Fibroblast of lung (primary cell): ENCODE results near the gene SCRN2. TPM values are rescaled to one million over a fixed set of nuclear protein-coding genes. Genes with fewer than 3 reads are reported as not detected.

Source experiments
- DNase-seq, 2 donors: peaks; one replicate each; pipeline versions ENCODE4 v3.0.0 to v3.0.0-alpha.2; 2010; ENCODE audit warnings: low read depth in 2 of 2
- H2AFZ ChIP-seq: 2 replicates; pipeline ENCODE4 v1.5.1; 2012; ENCODE audit warnings: low read length, control low read depth, inconsistent platforms
- H3K27ac ChIP-seq: 2 replicates; pipeline ENCODE4 v1.5.1; 2011; ENCODE audit warnings: low read length, control low read depth; ENCODE audit not compliant: insufficient read depth
- H3K27me3 ChIP-seq: 2 replicates; pipeline ENCODE4 v1.5.1; 2011; ENCODE audit warnings: mild to moderate bottlenecking, low read length; ENCODE audit not compliant: control insufficient read depth, insufficient read depth
- H3K36me3 ChIP-seq: 2 replicates; pipeline ENCODE4 v1.5.1; 2011; ENCODE audit warnings: low read length; ENCODE audit not compliant: control insufficient read depth, insufficient read depth
- H3K4me1 ChIP-seq: 2 replicates; pipeline ENCODE4 v1.5.1; 2011; ENCODE audit warnings: low read length; ENCODE audit not compliant: control insufficient read depth, insufficient read depth; ENCODE audit errors: extremely low read depth
- H3K4me2 ChIP-seq: 2 replicates; pipeline ENCODE4 v1.5.1; 2011; ENCODE audit warnings: low read length, control low read depth; ENCODE audit not compliant: insufficient read depth; ENCODE audit errors: extremely low read depth
- H3K4me3 ChIP-seq, 4 experiments: fragments of 200-600 bp in 1 of 4; sonication (generic) in 1 of 4; replicated peaks in 1 of 4; 2 replicates each; pipeline ENCODE4 v1.5.1; 2011 to 2016; ENCODE audit warnings: low read length in 4 of 4, low read depth in 3 of 4, mild to moderate bottlenecking in 3 of 4, control low read depth in 2 of 4, inconsistent platforms in 1 of 4, mixed read lengths in 1 of 4; ENCODE audit not compliant: insufficient read depth in 1 of 4; ENCODE audit errors: control extremely low read depth in 1 of 4
- H3K79me2 ChIP-seq: 2 replicates; pipeline ENCODE4 v1.5.1; 2012; ENCODE audit warnings: mild to moderate bottlenecking, low read length, inconsistent platforms; ENCODE audit not compliant: control insufficient read depth, insufficient read depth
- H3K9ac ChIP-seq: 2 replicates; pipeline ENCODE4 v1.5.1; 2011; ENCODE audit warnings: mild to moderate bottlenecking, low read length, control low read depth; ENCODE audit not compliant: insufficient read depth
- H3K9me3 ChIP-seq: 2 replicates; pipeline ENCODE4 v1.5.1; 2012; ENCODE audit warnings: low read depth, low read length; ENCODE audit not compliant: control insufficient read depth, insufficient read depth
- H4K20me1 ChIP-seq: 2 replicates; pipeline ENCODE4 v1.5.1; 2011; ENCODE audit warnings: low read length; ENCODE audit not compliant: control insufficient read depth, insufficient read depth; ENCODE audit errors: extremely low read depth
- EZH2 ChIP-seq: IDR thresholded peaks from 2 replicates; pipeline ENCODE4 v1.5.1; 2012; ENCODE audit warnings: low read length, control low read depth, mild to moderate bottlenecking; ENCODE audit errors: missing control alignments
- polyA plus RNA-seq, 2 donors: library from polyadenylated mRNA; depleted of rRNA in 1 of 2; stranded (reverse) in 1 of 2; unstranded in 1 of 2; fragments of >200 nt; gene quantifications; 2 replicates each; pipeline ENCODE4 v1.2.1, GENCODE V29; 2011 to 2012; ENCODE audit warnings: missing spikeins in 1 of 2
- total RNA-seq: library from RNA; depleted of rRNA; stranded (reverse); fragments of >200 nt; gene quantifications from 2 replicates; pipeline ENCODE4 v1.2.1, GENCODE V29; 2014
- TF ChIP-seq, protein P1 (sequence below), 2 donors: IDR thresholded peaks in 1 of 2; conservative IDR thresholded peaks in 1 of 2; 1 replicate in 1 of 2; 2 replicates in 1 of 2; pipeline ENCODE4 v1.5.1; 2011 to 2012; ENCODE audit warnings: low read length in 2 of 2, control low read depth in 1 of 2, inconsistent platforms in 1 of 2, low read depth in 1 of 2, mild to moderate bottlenecking in 1 of 2

The SCRN2 gene
- total and polyA plus RNA-seq, 2 donors (not counting 1 experiment from before 2014, with no cell fraction given), result 10.6 to 40.8 TPM

DNA sequence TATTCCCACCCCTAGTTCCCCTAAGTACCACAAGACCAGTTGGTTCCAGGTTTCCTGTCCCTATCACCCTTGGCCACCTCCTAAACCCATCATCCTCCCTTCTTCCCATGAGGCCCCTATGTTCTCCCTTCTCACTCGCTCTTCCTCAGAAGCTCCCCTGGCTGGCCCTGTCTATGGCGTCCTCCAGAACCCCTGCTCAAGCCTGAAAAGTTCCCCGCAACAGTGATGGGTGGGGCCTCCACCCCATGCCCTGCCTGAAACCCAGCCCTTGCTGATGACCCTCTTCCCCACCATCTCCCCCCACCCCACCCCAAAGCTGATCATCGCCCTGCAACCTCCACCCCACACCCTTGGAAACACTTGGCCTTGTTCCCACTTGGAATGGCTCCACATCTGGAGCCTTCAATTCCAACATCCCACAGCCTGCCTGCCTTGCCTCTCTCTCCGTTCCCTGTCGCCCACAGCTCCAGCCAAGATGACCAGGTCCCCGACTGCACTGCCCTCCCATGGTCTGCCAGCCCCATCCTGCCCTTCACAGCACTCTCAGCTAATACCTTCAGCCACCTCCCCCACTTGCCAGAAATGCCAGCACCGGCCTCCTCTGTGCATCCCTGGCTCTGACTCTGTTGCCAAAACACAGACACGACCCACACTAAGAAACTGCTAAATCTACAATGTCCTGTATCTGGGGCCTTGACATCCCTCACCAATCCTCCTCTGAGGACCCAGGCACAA, 30.0 kb downstream of the SCRN2 start:
- Histone ChIP-seq H3K79me2 (no peaks in the 10 kb centered on the region), H3K9me3 (no peaks in the 10 kb centered on the region), H3K27me3 (peaks cover 2% of the 10 kb centered on the region), H2AFZ (no peak overlapping the region), H3K9ac (no peak overlapping the region), H3K4me1 (peaks cover 4% of the 10 kb centered on the region), H3K36me3 (peaks cover 5% of the 10 kb centered on the region), H4K20me1 (no peaks in the 10 kb centered on the region), H3K27ac (no peak overlapping the region), H3K4me3 (no peak overlapping the region), H3K4me2 (no peak overlapping the region)
- no peak for DNase-seq
- TF ChIP-seq EZH2, result no peak
- TF ChIP-seq, protein P1, sequence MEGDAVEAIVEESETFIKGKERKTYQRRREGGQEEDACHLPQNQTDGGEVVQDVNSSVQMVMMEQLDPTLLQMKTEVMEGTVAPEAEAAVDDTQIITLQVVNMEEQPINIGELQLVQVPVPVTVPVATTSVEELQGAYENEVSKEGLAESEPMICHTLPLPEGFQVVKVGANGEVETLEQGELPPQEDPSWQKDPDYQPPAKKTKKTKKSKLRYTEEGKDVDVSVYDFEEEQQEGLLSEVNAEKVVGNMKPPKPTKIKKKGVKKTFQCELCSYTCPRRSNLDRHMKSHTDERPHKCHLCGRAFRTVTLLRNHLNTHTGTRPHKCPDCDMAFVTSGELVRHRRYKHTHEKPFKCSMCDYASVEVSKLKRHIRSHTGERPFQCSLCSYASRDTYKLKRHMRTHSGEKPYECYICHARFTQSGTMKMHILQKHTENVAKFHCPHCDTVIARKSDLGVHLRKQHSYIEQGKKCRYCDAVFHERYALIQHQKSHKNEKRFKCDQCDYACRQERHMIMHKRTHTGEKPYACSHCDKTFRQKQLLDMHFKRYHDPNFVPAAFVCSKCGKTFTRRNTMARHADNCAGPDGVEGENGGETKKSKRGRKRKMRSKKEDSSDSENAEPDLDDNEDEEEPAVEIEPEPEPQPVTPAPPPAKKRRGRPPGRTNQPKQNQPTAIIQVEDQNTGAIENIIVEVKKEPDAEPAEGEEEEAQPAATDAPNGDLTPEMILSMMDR (conservative IDR thresholded peaks at IDR 0.05 in 1 of 2, IDR thresholded peaks at IDR 0.05 in 1 of 2; ENCODE audit: low read depth in 1 of 2, low read length in 2 of 2), result no peak

DNA sequence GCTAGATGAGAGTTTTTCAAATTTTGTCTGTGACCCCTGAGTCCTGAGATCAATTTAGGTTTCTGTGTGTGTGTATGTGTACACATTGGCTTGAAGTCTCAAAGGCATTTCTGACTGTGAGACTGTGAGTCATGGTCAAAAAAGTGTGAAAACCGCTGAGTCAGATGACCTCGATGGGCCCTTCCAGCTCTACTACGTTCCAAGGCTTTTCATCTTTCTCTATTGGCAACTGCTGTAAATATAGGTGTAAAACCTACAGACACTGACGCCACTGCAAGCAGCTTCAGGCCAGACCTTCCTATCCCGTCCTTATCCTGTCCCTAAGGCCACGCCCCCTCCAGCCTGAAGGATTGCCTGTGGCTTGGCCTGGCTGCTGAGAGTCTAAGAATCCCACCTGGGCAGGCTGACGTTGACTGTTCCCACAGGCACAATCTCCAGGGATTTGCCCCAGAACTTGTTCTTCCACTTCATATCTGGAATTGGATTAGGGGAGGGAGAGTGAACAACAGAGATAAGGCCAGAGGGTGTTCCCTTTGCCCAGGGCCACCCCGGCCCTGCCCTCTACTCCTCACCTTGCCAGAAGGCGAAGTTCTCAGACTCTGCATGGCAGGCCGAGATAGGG, 30.8 kb downstream of the SCRN2 start:
- peak; percentile 84 to 92 for DNase-seq
- Histone ChIP-seq H3K36me3 (peaks cover 5% of the 10 kb centered on the region), H3K9ac (no peak overlapping the region), H3K9me3 (no peaks in the 10 kb centered on the region), H3K4me3 (no peak overlapping the region), H2AFZ (no peak overlapping the region), H4K20me1 (no peaks in the 10 kb centered on the region), H3K4me1 (peaks cover 4% of the 10 kb centered on the region), H3K27me3 (peaks cover 4% of the 10 kb centered on the region), H3K27ac (no peak overlapping the region), H3K4me2 (peak overlapping the region; percentile 25), H3K79me2 (no peaks in the 10 kb centered on the region)
- TF ChIP-seq EZH2, result no peak
- TF ChIP-seq, protein P1 (conservative IDR thresholded peaks at IDR 0.05 in 1 of 2, IDR thresholded peaks at IDR 0.05 in 1 of 2; ENCODE audit: low read depth in 1 of 2, low read length in 2 of 2), result no peak

DNA sequence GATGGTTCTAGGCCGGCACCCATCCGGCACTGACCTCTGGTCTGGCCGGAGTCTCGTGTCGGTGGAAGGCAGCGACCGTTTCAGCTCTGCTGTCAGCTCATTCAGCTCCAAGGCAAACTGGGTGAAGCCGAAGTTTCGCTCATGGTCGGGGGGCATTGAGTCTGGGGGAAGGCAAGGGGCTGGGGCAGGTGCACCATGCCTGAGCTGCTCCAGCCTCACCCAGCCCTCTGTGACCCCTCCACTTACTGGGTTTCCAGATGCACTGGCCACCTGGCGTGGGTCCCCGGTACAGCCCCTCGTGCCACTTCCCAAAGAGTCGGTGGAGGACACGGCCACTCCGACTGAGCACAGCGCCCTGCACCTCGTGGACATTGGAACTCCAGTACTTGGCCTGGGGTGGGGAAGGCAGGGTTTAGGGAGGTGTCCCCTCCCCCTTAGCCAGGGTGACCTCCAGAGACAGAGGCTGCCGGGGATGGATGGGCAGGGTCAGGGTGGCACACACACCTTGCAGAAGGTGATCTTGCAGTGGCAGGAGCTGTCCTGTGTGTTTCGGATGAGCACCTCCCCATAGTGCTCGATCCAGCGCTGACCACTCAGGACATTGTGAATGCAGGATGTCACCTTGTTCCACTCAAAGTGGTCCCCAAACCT, 32.1 kb downstream of the SCRN2 start:
- Histone ChIP-seq H2AFZ (no peak overlapping the region), H3K4me2 (no peak overlapping the region), H3K9me3 (no peaks in the 10 kb centered on the region), H3K27ac (no peak overlapping the region), H3K4me1 (peaks cover 4% of the 10 kb centered on the region), H3K79me2 (no peaks in the 10 kb centered on the region), H4K20me1 (no peaks in the 10 kb centered on the region), H3K36me3 (peaks cover 5% of the 10 kb centered on the region), H3K9ac (no peak overlapping the region), H3K4me3 (no peak overlapping the region), H3K27me3 (peaks cover 9% of the 10 kb centered on the region)
- TF ChIP-seq EZH2, result no peak
- TF ChIP-seq, protein P1 (conservative IDR thresholded peaks at IDR 0.05 in 1 of 2, IDR thresholded peaks at IDR 0.05 in 1 of 2; ENCODE audit: low read depth in 1 of 2, low read length in 2 of 2), result no peak
- no peak for DNase-seq
